Hindlimb muscle (tissue), 1 donor: ENCODE results near the gene ACIN1. TPM values are rescaled to one million over a fixed set of nuclear protein-coding genes. Genes with fewer than 3 reads are reported as not detected.
A peak's percentile ranks its signal among the peaks of the same experiment; 100 is the strongest.

Experiments
- DNase-seq: peaks from one replicate; pipeline ENCODE4 v3.0.0-alpha.2; 2013
- polyA plus RNA-seq: library from polyadenylated mRNA; unstranded; fragments of 120-200 nt; gene quantifications from one replicate; pipeline ENCODE4 v1.2.1, GENCODE V29; 2013; ENCODE audit not compliant: insufficient read length

The ACIN1 gene
- polyA plus RNA-seq, 1 donor, result 143 TPM

DNA sequence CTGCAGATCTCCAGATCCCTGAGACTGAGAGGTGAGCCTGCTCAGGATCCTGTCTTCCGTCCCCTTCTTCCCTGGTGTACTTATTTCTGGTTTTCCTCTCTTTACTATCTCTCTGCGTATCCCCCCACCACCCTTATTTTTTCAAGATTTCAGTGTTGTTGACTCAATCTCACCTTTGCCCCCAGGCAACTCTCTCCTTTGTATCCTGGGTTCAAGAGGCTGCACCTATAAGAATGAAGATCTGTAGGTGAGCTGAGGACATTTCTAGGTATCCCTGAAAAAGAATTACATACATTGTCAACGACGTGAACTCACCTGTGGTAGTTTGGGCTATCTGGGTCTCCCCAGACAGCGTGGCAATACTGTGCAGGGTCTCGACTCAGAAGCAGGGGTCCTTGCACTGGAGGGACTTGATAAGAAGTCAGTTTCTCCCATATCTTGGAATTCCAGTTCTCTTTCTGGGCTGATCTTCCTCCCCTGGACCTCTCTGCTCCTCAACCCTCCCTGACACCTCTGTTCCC lies 9.2 kb upstream of the ACIN1 start:
- no peak for DNase-seq

DNA sequence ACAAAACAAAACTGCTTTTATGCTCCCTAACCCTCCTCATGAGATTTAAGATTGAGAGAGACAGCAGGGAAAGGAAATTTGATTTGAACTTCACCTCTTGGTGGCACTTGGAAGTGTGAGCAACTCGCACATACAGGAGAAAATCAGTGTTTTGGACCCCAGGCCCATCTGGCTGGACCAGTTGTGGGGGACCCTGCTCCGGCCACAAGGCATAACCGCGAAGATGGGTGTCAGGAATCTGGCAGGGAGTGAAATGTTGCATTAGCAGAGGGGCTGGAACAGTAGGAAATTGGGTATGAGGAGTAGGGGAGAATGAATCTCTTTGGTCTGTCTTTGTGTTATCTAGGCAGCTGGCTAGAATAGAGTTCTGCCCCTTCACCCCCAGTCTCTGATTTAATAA lies 8.6 kb upstream of the ACIN1 start:
- no peak for DNase-seq

DNA sequence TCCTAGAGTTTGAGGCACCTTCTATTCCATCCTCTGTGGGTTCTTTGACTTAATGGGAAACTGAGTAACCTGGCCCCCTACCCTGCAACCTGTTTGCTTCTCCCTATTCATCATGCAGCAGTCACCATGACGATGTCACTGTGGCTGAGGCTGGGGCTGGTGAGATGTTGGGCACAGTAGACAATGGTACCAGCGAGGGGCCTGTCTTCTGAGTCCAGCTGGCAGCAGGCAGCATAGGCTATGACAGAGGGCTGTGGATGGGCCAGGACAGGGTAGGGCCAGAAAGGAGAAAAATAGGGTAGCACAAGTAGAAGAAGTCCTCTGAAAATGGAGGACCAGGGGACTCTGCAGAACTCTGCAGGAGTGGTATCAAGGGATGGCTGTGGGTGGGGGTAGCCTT lies 7.9 kb upstream of the ACIN1 start:
- no peak for DNase-seq

DNA sequence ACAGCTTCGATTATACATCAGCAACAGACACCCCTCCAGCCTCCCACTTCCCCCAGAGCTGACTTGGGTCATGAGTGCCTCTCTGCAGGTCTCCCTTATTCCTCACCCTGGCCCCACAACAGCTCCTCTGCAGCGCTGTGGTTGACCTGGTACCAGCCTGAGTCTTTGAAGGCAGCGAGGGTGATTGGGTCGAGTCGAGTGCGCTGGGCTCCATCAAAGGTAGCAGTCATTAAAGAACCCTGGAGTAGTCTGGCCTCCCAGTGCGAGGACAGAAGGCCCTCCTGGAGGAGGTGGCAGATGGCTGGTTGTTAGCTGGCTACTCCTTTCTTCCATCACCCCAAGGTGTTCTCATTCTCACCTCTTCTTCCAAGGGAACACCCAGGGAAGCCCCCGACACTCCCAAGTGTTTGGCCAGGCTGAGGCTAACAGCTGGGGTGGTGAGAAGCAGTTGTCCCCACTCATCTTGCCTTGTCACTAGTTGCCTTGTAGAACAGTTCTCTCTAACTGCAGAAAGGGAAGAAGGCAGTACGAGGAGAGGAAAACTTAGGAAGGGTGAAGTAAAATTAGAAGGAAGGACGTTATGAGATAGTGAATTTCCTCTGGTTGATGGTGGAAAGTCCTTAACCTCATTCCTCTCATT lies 7.2 kb upstream of the ACIN1 start:
- no peak for DNase-seq

DNA sequence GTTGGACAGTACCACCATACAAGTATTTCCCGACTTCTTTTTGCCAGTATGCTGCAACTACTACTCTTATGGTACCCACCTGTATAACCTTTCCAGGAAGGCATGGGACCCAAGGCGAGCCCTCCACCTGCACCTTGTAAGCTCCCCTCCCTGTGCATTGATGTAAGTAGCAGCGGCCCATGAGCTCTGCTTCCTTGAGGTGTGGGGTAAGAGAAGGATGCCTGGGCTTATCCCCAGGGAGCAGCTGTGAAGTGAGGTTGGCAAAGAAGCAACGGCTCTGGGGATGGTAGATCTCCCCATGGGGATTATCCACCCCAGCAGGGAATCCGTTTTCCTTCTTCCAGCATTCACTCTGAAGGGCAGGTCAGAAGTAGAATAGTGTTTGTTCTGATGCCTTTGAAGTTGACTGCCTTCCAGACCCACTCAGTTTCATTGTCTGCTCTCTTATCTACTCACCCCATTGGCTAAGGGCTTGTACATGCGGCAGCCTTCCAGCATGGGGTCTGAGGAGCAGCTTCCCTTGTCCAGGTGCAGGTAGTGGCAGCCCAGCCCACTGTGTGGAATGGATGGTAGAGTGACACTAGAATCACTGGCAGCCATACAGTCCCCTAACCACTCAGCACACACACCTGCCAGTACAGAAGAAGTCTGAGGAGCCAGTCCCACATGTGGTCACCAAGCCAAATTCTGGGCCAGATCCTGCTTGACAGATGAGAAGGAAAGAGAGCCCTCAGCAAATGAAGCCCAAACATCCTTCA lies 6.5 kb upstream of the ACIN1 start:
- DNase-seq, result no peak

DNA sequence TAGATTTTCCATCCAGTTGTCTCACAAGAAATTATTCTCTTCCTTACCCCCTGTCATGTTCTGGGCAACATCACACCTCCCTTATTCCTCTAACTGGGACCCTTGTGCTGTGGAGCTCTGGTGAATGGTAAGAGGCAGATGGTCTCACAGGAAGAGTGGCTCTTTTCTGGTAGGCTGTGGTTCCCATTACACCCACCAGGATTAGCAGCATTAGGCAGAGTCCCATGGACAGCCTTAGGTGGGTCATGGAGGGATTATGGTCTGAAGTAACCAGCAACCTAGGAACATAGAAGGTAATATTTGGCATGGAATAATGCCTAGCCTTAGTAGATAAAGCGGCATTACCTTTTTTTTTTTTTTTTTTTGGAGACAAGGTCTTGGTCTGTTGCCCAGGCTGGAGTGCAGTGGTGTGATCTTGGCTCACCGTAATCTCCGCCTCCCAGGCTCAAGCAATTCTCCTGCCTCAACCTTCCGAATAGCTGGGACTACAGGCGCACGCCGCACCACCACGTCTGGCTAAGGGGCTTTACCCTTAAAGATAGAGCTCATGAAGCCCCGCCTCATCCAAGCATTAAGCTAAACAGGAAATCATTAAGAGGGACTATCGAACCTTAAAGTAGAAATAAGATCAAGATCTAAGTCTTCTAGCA lies 4.4 kb upstream of the ACIN1 start:
- no peak for DNase-seq

DNA sequence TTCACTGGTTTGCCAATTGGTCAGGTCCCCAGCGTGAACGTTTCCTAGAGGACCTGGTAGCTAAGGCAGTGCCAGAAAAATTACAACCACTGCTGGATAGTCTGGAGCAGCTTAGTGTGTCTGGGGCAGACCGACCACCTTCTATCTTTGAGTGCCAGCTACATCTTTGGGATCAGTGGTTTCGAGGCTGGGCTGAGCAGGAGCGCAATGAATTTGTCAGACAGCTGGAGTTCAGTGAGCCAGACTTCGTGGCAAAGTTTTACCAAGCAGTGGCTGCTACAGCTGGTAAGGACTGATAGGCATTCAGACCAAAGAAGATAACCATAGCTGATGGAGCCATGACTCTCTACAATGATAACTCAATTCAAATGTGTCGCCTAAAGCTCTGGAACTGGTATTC lies 2.9 kb upstream of the ACIN1 start:
- DNase-seq, result no peak

DNA sequence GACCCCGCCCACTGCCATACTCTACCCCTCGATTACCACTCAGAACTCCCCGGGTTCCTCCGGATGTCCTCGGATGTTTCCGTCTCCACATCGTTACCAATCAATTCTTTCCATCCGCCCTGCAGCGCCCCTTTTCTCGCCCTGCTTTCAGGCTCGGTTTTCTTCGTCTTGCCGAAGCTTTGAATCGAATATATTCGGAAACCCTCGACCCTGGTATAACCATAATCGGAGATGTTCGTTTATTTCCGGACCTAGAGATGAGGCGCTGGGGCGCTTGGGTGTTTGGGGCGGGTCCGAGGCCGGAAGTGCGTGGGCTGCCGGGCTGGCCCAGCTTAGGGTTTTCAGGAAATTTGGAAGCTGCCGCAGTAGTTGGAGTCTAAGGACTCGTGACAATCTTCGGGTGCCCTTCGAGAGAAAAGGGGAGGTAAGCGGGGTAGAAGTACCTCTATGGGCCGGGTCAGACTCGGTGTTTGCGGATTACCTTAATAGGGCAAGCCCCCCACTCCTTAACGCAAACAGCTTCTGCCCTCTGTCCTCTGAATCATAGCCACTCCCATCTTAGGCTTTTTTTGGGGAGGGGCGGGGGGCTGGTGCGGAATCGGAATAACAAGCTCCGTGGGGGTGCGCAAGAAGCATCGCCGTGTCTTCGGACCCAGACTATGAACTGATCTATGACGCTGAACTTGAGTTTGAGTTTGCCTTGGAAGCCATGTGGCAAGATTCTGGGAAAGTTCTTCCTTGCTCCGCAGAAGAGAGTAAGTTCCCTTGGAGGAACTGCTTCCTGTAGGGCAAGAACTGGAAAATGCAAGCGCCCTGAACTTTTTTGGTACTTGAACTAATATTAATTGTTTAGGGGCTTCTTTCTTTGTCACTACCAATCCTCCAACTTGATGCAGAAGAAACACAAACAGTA lies 516 bp upstream of the ACIN1 start, which contains the start of gene C14orf119:
TSS of gene C14orf119 (plus strand) at position 310 of the 913 bp plus-strand sequence. CDS start 2,154 bp downstream, outside the sequence.
- peak; percentile 100 for DNase-seq

DNA sequence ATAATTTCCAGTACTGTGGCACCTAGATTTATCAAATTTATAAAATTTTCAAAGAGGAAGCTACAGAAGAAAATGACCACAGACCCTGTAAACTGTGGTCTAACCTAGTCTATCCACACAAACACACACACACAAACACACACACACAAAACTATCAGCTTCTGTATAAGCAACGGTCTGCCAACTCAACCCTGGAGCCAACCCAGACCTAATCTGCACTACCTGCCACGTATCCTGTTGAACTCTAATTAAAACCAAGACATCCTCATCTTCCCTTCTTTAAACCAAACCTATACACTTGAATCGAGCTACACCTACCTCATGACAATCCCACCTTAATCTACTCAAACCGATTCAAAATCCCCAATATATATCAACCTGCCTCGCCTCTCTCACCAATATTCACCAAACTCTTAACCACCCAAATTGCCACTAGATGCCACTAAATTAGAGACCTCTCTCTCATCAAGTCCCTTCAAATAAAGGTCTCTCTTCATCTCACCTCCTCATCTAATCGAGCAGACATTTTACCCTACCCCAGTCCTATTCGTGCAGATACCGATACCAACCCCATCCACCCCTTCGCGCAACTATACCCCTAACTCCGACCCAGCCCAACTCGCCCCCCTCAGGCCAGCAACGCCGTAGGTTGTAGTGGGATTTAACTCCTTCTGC lies 808 bp downstream of the ACIN1 start:
- DNase-seq, result no peak

DNA sequence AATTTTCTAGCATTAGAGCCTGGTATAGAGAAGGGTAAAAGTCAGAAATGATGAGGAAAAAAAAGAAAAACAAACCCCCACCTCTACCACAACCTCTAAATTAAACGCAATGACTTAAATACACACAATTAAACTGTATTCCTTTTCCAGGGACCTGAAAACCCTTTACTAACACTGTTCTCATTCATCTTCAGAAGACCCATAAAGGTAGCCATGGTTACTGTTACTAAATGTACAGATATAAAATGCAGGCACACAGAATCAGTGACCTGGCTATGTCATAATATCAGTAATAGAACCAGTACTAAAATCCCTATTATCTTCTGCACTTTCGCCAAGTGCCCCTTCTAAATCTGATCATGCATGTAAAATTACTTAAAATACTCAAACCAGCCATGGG lies 1.4 kb downstream of the ACIN1 start:
- no peak for DNase-seq

DNA sequence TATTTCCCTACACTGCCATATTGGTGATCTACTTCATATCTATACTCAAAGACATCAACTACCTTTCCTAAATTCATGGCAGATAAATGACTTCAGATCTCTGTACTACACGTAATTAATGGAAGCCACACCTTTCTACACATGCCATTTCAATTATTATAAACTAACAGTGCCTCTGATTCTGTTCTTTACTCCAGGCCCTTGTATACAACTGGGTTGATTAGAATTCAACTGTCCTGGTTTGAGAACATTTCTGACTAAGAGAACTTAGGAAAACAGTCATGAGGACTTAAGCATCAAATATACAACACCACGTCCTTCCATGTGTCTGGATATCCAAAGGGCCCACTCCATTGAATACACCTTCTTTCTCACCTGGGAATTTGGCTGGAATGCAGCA lies 1.8 kb downstream of the ACIN1 start:
- DNase-seq, result no peak

DNA sequence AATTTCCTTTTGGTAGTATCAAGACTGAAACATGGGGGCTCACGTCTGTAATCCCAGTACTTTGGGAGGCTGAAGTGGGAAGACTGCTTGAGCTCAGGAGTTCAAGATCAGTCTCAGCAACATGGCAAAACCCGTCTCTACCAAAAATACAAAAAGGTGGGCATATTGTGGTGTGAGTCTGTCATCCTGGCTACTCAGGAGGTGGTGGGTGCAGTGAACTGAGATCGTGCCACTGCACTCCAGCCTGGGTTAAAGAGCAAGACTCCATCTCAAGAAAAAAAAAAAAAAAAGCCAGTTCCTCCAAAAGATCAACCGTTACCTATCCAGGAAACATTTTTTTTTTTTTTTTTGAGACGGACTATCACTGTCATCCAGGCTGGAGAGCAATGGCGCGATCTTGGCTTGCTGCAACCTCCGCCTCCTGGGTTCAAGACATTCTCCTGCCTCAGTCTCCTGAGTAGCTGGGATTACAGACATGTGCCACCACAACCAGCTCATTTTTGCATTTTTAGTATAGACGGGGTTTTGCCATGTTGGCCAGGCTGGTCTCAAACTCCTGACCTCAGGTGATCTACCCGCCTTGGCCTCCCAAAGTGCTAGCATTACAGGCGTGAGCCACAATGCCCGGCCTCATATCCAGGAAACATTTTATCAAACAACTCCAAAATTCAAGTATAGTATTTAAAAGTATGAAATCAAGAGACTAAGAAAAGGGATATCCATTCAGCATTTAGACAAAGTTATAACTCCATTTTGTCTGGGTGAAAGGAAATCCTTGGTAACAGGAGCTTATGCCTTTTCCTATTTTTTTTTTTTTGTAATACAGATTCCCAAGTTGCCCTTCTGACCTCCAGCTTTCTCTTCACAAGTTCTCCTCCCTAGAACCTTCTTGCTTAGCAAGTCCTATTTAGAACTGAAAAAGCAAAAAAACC lies 3.4 kb downstream of the ACIN1 start:
- DNase-seq, result no peak

DNA sequence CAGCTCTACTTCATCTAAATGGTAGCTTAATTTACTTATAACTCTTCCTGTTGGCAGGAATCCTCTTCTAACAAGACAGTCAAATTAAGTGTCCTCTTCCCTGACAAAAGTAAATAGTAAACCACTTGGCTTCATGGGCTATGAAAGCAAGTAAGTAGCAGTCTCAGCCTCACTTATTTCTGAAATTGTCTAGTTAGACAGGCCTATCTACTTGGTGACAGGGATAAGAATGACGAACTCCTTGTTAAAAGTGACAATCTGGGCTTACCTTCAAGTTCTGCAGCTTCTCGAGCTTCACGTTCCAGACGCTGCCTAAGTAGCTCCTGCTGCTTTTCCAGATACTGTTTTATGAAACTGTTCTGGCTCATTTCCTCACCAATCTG lies 4.7 kb downstream of the ACIN1 start:
- DNase-seq, result no peak

DNA sequence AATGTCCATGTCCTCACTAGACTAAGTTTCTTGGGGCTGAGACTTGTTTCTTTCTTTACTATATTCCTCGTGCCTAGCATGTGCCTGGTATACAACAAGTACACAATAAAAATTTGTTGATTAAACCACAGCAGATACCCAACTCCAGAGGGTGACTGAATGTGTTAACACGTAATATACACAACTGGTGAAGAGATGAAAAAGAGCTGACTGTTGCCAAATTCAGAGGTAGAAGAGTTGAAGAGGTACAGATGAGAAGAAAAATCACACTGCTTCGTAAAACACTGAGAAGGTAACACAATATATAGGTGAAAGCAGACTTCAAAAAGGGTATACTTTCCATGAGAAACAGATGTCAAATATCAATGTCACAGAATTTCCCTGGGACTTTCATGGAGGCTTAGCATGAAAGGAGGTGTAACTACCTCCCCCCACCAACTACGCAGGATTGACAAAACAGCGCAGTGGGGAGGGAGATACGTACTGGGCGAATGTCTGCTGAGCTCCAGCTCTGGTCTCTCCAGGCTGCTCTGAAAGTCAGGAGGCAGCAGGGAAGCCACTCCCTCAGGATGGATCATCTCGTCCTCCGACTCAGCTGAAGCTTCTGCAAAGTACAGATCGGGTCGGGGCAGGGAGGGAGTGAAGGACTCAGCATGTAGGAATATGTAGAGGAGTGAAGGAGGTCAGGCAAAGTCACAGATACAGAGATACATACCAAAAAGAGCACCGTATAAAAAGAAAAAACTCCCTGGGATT lies 5.3 kb downstream of the ACIN1 start:
- no peak for DNase-seq

DNA sequence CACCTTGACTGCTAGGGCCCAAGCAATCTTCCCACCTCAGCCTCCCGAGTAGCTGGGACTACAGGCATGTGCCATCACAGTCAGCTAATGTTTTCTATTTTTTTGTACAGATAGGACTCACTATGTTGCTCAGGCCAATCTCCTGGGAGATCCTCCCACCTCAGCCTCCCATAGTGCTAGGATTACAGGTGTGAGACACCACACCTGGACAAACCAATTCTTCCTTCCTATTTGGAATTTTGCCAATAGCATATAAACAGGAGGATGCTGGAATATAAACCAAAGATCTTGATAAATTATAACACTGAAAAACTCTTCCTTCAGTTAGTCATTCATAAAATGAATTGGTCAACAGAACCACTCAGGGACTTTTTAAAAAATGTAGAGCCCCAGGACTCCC lies 8.4 kb downstream of the ACIN1 start:
- no peak for DNase-seq

DNA sequence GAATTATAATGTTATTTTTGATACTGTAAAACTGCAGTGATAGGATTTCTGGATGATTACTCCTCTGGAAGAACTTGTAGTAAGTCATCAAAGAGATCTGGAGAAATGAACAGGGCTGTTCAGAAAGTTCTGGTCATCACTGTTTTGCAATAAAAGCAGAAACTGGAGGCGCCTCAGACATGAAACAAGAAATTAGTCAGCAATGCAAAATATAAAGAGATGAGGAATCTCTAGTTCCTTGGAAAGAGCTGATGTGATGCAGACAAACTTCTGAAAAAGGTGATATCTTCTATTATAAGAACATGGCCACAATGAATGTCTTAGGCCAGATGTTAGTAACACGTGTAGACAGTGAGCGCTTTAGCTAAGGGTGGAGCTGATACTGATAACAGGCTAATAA lies 9.5 kb downstream of the ACIN1 start:
- no peak for DNase-seq

DNA sequence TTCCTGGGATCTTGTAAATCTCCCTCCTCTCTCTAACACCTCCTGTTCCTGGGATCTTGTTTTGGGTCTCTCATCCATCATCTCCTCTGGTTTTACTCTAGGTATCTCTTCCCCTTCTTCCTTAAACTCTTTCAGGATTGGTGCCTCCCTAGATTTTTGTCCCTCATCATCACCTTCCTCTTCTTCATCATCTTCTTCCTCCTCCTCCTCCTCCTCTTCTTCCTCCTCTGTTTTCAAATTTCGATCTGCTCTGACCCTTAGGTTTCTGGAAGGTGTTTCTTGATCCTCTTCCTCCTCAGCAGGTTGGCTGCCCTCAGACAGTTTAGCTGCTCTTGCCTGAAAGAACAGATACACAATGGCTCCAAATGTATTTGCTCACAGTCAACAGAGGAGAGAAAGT lies 14.5 kb downstream of the ACIN1 start:
- DNase-seq, result no peak

DNA sequence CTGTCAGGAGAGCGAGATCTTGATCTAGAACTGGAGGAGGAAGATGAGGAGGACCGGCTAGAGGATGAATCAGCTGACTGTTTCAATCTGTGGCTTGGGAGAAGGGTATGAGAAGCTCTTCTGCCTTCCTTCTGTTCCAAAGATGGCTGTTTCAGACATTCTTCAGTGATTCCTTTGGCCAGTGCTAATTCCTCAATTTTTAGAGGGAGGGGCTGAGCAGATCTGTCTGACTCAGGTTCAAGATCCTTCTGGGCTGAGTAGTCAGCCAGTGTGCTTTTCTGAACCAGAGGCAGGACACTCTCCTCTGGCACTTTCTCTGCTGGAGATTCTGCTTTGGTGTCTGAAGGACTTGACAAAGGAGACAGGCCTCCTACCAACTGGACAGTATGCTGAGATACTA lies 15.2 kb downstream of the ACIN1 start:
- no peak for DNase-seq

DNA sequence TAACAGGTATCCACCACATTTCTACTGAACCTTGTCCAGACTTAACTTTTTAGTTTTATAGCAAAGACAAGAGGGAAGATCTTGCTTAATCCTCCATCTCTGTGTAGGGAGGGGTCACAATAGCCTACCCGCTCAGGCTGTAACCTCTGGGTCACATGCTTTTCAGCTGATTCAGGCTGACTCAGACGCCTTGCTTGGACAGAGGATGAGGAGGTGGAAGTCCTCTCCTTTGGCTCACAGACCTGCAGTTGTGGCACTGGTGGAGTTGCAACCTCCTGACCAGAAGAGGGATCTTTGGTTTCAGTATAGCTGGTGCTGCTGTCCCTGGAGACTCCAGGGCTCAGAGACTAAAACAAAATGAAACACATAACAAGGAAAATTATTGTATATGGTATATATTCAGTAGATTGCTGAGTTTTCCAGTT lies 16.2 kb downstream of the ACIN1 start:
- DNase-seq, result no peak

DNA sequence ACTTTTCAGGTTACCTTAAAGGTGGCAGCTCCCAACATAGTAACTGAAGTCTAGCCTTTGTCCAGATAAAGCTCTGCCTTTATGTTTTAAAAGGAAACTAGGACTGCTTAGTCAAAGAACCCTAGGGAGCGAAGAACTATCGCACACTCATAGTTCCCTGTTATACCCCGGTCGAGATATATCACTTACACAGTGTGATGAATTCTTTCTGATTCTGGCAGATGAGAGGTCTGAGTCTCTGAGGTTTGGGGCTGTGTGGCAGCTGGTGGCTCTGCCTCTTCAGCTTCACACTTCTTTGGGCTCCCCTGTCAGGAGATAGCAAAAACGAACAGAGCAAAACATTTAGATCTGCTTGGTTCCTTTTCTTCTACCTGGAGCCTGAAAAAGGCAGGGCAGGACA lies 17.0 kb downstream of the ACIN1 start:
- no peak for DNase-seq
